Subcutaneous adipose tissue (tissue), 4 donors: ENCODE measurements around the gene FAM53A. TPM values are rescaled to one million over a fixed set of nuclear protein-coding genes. Genes with fewer than 3 reads are reported as not detected.

ENCODE experiments used
- total RNA-seq, 4 donors: library from RNA; depleted of rRNA; stranded (reverse); fragments of >200 nt; gene quantifications; one replicate each; pipeline ENCODE4 v1.1.0, GENCODE V29; 2016
- TF ChIP-seq, protein P1 (sequence below): fragments of 450-650 bp; IDR thresholded peaks from one replicate; pipeline ENCODE4 v1.5.1; 2016; ENCODE audit warnings: low read depth, mild to moderate bottlenecking, control low read depth, antibody characterized with exemption, moderate library complexity

The FAM53A gene
- total RNA-seq, 4 donors from 2014 or later = 1.5 to 5.9 (median 3.8) TPM

DNA sequence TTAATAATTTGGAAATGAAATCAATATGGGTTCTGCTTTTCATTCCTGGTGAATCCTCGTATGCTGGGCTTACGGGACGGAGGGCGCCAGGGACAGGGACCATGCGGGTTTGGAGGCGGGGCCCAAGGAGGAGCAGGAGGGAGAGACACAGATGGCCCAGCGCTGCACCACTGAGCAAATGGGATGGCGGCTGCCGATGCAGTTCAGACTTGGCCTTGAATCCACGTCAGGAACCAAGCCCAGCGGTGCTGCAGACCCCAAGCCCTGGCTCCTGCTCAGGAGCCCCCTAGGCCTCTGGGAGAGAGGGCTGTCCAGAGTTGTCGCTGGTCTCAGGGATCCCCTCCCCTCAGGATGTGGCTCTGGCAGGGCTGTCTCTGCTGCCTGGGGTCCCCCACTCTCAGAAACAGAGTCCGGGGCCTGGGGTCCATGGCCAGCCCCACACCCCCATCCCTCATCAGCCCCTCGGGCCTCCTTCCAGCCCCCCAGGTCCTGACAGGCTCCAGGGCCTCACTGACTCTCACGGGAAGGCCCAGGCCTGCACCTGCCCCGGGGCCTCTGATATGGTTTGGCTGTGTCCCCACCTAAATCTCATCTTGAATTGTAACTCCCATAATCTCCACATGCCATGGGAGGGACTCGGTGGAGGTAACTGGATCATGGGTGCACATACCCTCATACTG, 75.2 kb downstream of the FAM53A start:
- TF ChIP-seq, protein P1, sequence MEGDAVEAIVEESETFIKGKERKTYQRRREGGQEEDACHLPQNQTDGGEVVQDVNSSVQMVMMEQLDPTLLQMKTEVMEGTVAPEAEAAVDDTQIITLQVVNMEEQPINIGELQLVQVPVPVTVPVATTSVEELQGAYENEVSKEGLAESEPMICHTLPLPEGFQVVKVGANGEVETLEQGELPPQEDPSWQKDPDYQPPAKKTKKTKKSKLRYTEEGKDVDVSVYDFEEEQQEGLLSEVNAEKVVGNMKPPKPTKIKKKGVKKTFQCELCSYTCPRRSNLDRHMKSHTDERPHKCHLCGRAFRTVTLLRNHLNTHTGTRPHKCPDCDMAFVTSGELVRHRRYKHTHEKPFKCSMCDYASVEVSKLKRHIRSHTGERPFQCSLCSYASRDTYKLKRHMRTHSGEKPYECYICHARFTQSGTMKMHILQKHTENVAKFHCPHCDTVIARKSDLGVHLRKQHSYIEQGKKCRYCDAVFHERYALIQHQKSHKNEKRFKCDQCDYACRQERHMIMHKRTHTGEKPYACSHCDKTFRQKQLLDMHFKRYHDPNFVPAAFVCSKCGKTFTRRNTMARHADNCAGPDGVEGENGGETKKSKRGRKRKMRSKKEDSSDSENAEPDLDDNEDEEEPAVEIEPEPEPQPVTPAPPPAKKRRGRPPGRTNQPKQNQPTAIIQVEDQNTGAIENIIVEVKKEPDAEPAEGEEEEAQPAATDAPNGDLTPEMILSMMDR = no peak

DNA sequence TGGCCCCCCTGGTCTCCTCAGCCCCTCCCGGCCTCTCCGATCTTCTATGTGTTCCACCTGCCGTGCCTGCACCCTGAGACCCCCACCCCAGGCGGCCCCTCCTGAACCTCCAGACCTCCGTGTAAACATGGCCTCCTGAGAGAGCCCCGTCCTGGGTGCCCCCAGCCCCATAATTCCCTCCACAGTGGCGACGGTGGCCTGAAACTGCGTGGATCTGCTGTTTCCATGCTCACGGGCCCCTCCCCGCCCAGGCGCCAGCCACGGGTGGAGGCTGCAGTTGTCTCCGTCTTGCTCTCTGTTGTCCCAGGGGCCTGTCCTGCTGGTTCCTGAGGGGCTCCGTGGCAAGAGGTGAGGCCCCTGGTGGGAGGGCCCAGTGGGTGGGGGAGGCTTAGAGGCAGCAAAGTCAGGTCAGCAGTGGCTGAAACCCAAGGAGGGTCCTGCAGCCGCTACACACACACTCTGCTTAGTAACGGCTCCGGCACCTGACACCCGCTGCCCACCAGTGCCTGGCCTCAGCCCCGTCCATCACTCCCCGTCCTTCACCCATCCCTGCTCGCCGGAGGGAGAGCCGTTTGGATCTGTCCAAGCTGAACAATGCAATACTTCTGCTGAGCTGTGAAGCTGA, 75.8 kb downstream of the FAM53A start:
- TF ChIP-seq, protein P1 = no peak

DNA sequence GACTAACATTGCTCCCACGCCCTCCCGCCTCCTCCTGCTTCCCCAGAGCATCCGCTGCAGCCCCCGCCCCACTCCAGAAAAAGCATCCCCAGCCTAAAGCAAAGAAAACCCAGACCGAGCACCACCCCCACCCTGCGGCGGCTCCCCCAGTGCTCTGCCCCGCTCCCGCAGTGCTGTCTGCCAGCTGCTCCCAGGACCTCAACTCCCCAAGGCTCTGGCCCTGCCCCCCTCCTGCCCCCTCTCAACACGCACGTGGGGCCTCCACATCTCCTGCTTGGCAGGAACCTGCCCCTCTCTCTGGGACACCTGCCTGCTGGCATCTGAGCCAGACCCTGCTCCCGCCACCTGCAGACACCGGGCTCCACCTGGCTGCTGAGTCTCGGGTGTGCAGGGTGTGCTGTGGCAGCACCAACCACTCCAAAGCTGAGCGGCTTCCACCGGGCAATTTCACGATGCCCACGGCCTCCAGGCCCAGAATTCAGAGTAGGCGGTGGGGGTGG, 79.4 kb downstream of the FAM53A start:
- TF ChIP-seq, protein P1 = no peak

DNA sequence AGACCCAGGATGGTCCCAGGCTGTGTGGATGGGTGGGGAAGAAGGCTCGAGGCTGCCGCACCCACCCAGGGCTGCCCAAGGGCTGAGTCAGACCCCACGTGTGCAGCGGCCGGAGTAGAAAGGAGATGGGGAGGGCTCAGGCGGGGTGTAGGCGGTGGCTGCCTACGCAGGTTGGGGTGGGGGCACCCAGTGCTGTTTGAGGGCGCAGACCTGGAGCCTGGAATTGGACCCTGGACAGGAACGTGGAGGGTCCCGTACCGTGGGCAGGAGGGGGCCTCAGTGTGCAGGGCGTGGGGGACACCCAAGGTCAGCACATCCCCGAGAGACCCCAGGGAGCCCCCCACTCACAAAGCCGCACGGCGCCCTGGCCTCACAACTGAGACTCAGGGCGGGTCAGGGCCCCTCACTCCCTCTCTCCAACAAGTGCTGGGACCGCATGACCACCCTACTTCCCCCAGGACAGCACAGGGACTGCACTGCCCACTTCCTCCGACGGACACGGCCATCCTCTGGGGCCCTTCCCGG, 79.9 kb downstream of the FAM53A start:
- TF ChIP-seq, protein P1 = no peak

DNA sequence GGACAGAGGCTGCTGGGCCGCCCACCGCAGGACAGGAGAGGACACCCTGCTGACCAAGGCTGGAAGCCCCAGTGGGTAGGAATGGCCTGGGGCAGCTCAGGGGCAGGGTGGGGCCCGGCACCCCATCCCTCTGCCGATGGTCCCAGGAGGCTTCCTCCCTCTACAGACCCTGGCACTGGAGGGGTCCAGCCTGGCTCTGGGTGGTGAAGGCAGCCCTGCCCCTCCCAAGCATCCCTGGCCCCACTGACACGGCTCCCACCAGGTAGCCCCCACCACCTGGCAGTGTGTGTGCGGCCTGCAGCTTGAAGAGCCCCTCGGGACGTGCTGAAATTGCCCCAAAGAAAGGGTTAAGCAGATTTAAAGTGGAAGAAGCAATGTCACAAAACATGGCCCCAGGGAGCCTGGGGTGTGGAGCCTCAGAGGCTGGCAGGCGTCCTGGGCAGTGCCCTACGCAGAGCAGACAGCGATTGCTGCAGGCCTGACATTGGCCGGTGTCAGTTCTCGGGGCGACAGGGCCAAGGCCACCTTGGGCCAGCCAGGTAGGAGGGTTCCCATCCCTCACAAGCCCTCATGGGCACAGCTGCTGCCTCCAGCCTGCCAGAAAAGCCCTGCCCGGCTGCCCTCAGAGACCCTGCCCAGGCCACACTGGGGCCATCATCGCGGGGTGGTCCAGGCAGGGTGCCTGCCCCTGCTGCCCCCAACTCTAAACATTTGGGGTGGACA, 80.5 kb downstream of the FAM53A start:
- TF ChIP-seq, protein P1 = no peak

DNA sequence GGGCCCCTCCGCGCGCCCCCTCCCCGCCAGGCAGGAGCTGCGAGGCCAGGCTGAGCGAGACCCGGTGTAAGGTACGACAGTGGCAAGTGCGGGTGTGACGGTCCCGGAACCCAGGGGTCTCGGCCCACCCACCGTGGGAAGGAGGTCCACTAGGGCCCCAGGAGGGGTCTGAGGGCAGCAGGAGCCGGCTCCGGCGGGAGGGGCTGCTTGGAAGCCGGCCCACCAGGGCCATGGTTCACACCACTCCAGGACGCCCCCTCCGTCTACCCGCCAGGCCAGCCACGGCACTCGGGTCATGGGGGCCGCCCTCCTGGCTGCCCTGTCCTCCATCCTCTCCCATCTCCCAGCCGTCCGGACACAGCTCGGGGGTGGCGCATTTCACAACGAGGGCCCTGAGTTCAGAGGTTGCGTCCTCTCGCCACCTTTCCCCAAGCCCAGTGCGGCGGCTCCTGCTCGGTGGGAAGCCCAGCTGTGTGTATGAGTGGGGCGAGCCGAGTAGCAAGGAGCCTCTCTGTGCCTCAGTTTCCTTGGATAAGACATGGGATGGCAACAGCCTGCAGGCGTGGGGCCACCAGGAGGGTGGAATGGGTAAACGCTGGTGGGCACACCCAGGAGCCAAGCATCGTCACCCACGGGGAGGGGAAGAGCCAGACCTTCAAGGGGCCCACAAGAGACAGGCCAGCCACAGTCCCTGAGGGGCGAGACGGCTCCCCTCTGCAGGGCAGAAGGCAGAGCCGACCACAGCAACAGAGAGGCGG, 81.3 kb downstream of the FAM53A start:
- TF ChIP-seq, protein P1 = no peak
